Measurements from ENCODE around the gene USP30.

USP30 gene

DNA sequence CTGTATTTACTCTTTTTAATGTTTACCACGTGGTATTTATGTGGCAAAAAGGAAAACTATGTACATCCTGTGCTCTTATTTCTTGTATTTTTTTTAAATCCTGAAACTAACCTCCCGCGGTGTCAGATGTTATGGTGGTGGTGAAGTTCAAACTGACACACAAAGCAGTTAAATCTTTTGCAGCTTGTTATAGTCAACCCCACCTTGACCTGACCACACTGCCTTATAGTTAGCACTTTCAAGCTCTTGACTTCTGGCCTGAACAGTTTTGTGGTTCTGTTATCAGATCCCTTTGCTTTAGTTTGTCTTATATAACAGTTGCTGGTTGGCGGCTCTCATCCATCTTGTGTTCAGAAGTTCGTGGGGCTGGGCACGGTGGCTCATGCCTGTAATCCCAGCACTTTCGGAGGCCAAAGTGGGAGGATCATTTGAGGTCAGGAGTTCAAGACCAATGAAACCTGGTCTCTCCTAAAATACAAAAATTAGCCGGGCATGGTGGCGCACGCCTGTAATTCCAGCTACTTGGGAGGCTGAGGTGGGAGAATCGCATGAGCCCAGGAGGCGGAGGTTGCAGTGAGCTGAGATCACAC is 47.1 kb downstream of the USP30 start:
- TF ChIP-seq, protein P1, sequence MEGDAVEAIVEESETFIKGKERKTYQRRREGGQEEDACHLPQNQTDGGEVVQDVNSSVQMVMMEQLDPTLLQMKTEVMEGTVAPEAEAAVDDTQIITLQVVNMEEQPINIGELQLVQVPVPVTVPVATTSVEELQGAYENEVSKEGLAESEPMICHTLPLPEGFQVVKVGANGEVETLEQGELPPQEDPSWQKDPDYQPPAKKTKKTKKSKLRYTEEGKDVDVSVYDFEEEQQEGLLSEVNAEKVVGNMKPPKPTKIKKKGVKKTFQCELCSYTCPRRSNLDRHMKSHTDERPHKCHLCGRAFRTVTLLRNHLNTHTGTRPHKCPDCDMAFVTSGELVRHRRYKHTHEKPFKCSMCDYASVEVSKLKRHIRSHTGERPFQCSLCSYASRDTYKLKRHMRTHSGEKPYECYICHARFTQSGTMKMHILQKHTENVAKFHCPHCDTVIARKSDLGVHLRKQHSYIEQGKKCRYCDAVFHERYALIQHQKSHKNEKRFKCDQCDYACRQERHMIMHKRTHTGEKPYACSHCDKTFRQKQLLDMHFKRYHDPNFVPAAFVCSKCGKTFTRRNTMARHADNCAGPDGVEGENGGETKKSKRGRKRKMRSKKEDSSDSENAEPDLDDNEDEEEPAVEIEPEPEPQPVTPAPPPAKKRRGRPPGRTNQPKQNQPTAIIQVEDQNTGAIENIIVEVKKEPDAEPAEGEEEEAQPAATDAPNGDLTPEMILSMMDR (IDR thresholded peaks at IDR 0.05; ENCODE audit: extremely low read depth, missing control alignments), result no peak
- no peak for DNase-seq (ENCODE audit: low spot score)

DNA sequence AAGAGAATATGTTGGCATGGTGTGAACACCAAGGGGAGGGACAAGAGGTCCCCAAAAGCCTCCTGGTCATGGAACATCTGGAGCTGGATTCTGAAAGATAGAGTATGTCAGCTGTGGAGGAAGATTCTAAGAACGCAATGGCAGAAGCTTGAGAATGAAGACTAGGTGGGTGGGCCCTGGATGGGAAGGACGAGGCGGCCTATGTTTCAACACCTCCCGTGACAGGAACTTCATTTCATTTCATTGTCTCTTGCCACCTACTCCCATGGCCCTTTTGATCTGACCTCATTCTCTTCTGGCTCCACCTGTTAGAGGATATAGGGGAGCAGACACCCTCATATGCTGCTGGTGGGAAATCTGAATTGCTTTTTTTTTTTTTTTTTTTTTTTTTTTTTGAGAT is 48.4 kb downstream of the USP30 start:
- no peak for DNase-seq (ENCODE audit: low spot score)
- TF ChIP-seq, protein P1 (IDR thresholded peaks at IDR 0.05; ENCODE audit: extremely low read depth, missing control alignments), result no peak

DNA sequence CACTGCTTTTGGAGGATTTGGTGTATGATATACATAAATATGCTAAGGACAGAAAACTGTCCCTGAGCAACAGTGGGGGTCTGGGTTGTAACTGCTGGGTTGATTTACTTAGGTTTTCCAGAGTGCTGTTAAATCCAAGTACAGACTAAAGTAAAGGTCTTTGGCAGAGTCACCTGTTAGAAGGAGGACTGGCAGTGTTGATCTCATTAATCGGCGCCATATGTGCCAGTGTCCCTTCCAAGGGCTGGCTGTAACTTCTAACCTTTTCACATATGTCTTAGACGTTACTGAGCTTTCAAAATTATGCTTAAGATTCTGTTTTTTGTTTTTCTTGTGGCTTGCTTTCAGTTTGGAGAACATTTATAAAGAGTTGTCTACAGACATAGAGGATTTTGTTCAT is 50.1 kb downstream of the USP30 start:
- TF ChIP-seq, protein P1 (IDR thresholded peaks at IDR 0.05; ENCODE audit: extremely low read depth, missing control alignments), result no peak
- DNase-seq (ENCODE audit: low spot score), result no peak

GRCh38 chr12:109105176-109105575 is 52.8 kb downstream of the USP30 start:
- no peak for DNase-seq (ENCODE audit: low spot score)
- TF ChIP-seq, protein P1 (IDR thresholded peaks at IDR 0.05; ENCODE audit: extremely low read depth, missing control alignments), result no peak

DNA sequence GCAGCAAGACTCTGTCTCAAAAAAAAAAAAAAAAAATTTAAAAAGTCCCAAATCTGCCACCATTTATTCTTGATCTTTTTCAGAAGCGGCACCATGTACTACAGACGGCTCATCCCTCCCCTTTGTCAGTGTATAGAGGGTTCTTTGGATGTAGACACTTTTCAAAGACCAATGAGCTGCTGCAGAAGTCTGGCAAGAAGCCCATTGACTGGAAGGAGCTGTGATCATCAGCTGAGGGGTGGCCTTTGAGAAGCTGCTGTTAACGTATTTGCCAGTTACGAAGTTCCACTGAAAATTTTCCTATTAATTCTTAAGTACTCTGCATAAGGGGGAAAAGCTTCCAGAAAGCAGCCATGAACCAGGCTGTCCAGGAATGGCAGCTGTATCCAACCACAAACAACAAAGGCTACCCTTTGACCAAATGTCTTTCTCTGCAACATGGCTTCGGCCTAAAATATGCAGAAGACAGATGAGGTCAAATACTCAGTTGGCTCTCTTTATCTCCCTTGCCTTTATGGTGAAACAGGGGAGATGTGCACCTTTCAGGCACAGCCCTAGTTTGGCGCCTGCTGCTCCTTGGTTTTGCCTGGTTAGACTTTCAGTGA is 57.5 kb downstream of the USP30 start:
- DNase-seq (ENCODE audit: low spot score), result no peak
- TF ChIP-seq, protein P1 (IDR thresholded peaks at IDR 0.05; ENCODE audit: extremely low read depth, missing control alignments), result no peak

GRCh38 chr12:109110988-109111495 is 58.7 kb downstream of the USP30 start:
- DNase-seq (ENCODE audit: low spot score), result peak; percentile 62

More at GRCh38 chr12:109110988-109111495, 58.7 kb downstream of the USP30 start:
- TF ChIP-seq, protein P1 (IDR thresholded peaks at IDR 0.05; ENCODE audit: extremely low read depth, missing control alignments), result no peak

Data from GM20000 (cell line).